Neural cell (in vitro differentiated cells): ENCODE data around the gene BABAM2.

ENCODE experiments used
- CTCF ChIP-seq: fragments of 450-650 bp; IDR thresholded peaks from 2 replicates; pipeline ENCODE4 v1.5.1; 2014; ENCODE audit warnings: antibody characterized with exemption, mild to moderate bottlenecking, moderate library complexity; ENCODE audit not compliant: poor library complexity, severe bottlenecking
- EP300 ChIP-seq: fragments of 450-650 bp; conservative IDR thresholded peaks from 2 replicates; pipeline ENCODE4 v1.6.1; 2014; ENCODE audit warnings: antibody characterized with exemption, mild to moderate bottlenecking, moderate library complexity; ENCODE audit not compliant: poor library complexity, severe bottlenecking
- EZH2 ChIP-seq: fragments of 200-600, 300-800 bp; shearing (Covaris generic), sonication (generic); IDR thresholded peaks from 2 replicates; pipeline ENCODE4 v1.6.1; 2014; ENCODE audit warnings: antibody characterized with exemption, low read length, borderline replicate concordance, mild to moderate bottlenecking; ENCODE audit not compliant: insufficient read depth, poor library complexity, severe bottlenecking
- MXI1 ChIP-seq: fragments of 450-650 bp; conservative IDR thresholded peaks from 2 replicates; pipeline ENCODE4 v1.6.1; 2014; ENCODE audit warnings: antibody characterized with exemption, mild to moderate bottlenecking; ENCODE audit not compliant: poor library complexity, severe bottlenecking
- POLR2AphosphoS5 ChIP-seq: IDR thresholded peaks from 2 replicates; pipeline ENCODE4 v1.6.1; 2012
- RAD21 ChIP-seq: fragments of 450-650 bp; conservative IDR thresholded peaks from 2 replicates; pipeline ENCODE4 v1.6.1; 2014; ENCODE audit warnings: antibody characterized with exemption, mild to moderate bottlenecking, moderate library complexity
- REST ChIP-seq: IDR thresholded peaks from 2 replicates; pipeline ENCODE4 v1.6.1; 2012; ENCODE audit warnings: borderline replicate concordance
- SMC3 ChIP-seq: fragments of 450-650 bp; conservative IDR thresholded peaks from 2 replicates; pipeline ENCODE4 v1.6.1; 2014; ENCODE audit warnings: antibody characterized with exemption, mild to moderate bottlenecking, moderate library complexity; ENCODE audit not compliant: poor library complexity
- TAF1 ChIP-seq: IDR thresholded peaks from 2 replicates; pipeline ENCODE4 v1.6.1; 2012; ENCODE audit warnings: low read depth

DNA sequence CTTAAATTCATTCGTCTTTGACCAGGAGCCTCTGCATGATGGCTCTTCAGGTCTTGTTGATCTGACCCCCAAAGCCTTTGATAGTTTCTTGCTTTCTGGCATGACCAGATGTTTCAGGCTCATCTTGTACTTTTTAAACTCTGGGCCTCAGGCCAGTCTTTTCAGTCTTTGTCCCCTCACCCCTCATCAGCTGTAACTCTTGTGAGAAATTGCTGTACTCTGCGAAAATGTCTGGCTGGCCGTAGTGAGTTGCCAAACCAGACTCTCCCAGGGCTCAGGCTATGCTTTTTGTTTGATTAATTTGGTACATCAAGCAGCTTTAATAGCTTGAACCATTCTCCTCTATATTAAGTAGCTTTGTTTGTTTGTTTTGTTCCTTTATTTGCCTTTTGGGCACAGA lies 75.9 kb downstream of the BABAM2 start:
- TF ChIP-seq EZH2 (no peak), CTCF (no peak), SMC3 (no peak), POLR2AphosphoS5 (no peak), TAF1 (no peak), RAD21 (no peak), EP300 (no peak), REST (no peak), MXI1 (no peak)
